ENCODE results near the gene COBL. TPM values are rescaled to one million over a fixed set of nuclear protein-coding genes. Genes with fewer than 3 reads are reported as not detected.

Gene COBL
- total and polyA plus RNA-seq, 9 of the 15 experiments (the other 6 are each of a cell fraction or from before 2014, with no cell fraction given): 0.01 to 2.4 (median 0.09) TPM; not detected in 3

DNA sequence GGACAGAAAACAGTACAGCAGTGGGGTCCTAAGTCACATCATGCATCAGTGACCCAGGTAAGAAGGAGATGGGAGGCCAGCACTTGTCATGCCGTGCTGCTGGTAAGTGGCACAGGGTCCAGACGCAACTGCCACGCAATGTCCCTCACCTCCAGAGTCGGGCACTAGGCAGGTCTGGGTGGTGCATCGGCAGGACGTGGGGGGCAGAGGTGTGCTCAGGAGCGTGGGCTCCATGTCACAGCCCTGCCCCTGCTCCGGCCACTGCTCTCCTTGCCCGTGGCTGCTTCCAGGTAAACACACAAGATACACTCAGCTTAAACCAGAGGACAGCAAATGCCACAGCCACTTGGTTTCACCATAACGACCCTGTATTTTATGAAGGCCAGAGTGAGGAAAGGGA, 47.3 kb downstream of the COBL start:
- no peak overlapping the region for H3K27ac ChIP-seq (ENCODE audit: extremely low read depth, low read depth, low read length)
- no peak overlapping the region for H3K4me3 ChIP-seq
- no peaks in the 10 kb centered on the region for H3K79me2 ChIP-seq (ENCODE audit: control insufficient read depth, insufficient read depth, low read length)
- FAIRE-seq (no peak), DNase-seq (ENCODE audit: extremely low read depth in 1 of 4, low spot score in 3 of 4) (no peak), ATAC-seq (no peak)
- H3K27me3 ChIP-seq (ENCODE audit: control insufficient read depth in 2 of 2, insufficient read depth in 2 of 2, low read length in 2 of 2): peaks cover 11 to 46% of the 10 kb centered on the region in 2 experiments
- H3K4me2 ChIP-seq (ENCODE audit: insufficient read depth, low read length): no peak overlapping the region
- no TSS peak for BruUV-seq (replicated peaks)
- POLR2A ChIA-PET: no interaction called here
- WGBS (ENCODE audit: insufficient coverage, low coverage, missing lambda C conversion rate): 8% methylated on average over 9 of the region's 10 CpGs
- H3K36me3 ChIP-seq (ENCODE audit: control insufficient read depth, insufficient read depth, low read length): no peaks in the 10 kb centered on the region
- H3K4me1 ChIP-seq (replicated peaks in 1 of 2; ENCODE audit: control insufficient read depth in 2 of 2, insufficient read depth in 2 of 2, low read length in 2 of 2): no peaks in the 10 kb centered on the region
- H2AFZ ChIP-seq (ENCODE audit: low read depth, low read length): no peak overlapping the region
- TF ChIP-seq ZSCAN29 (IDR thresholded peaks at IDR 0.05): no peak
- TF ChIP-seq, protein P1, sequence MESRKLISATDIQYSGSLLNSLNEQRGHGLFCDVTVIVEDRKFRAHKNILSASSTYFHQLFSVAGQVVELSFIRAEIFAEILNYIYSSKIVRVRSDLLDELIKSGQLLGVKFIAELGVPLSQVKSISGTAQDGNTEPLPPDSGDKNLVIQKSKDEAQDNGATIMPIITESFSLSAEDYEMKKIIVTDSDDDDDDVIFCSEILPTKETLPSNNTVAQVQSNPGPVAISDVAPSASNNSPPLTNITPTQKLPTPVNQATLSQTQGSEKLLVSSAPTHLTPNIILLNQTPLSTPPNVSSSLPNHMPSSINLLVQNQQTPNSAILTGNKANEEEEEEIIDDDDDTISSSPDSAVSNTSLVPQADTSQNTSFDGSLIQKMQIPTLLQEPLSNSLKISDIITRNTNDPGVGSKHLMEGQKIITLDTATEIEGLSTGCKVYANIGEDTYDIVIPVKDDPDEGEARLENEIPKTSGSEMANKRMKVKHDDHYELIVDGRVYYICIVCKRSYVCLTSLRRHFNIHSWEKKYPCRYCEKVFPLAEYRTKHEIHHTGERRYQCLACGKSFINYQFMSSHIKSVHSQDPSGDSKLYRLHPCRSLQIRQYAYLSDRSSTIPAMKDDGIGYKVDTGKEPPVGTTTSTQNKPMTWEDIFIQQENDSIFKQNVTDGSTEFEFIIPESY (CRISPR knock-in tag; IDR thresholded peaks at IDR 0.05): no peak
- no peak for TF ChIP-seq PTRF (tag; IDR thresholded peaks at IDR 0.05)
- TF ChIP-seq, protein P2, sequence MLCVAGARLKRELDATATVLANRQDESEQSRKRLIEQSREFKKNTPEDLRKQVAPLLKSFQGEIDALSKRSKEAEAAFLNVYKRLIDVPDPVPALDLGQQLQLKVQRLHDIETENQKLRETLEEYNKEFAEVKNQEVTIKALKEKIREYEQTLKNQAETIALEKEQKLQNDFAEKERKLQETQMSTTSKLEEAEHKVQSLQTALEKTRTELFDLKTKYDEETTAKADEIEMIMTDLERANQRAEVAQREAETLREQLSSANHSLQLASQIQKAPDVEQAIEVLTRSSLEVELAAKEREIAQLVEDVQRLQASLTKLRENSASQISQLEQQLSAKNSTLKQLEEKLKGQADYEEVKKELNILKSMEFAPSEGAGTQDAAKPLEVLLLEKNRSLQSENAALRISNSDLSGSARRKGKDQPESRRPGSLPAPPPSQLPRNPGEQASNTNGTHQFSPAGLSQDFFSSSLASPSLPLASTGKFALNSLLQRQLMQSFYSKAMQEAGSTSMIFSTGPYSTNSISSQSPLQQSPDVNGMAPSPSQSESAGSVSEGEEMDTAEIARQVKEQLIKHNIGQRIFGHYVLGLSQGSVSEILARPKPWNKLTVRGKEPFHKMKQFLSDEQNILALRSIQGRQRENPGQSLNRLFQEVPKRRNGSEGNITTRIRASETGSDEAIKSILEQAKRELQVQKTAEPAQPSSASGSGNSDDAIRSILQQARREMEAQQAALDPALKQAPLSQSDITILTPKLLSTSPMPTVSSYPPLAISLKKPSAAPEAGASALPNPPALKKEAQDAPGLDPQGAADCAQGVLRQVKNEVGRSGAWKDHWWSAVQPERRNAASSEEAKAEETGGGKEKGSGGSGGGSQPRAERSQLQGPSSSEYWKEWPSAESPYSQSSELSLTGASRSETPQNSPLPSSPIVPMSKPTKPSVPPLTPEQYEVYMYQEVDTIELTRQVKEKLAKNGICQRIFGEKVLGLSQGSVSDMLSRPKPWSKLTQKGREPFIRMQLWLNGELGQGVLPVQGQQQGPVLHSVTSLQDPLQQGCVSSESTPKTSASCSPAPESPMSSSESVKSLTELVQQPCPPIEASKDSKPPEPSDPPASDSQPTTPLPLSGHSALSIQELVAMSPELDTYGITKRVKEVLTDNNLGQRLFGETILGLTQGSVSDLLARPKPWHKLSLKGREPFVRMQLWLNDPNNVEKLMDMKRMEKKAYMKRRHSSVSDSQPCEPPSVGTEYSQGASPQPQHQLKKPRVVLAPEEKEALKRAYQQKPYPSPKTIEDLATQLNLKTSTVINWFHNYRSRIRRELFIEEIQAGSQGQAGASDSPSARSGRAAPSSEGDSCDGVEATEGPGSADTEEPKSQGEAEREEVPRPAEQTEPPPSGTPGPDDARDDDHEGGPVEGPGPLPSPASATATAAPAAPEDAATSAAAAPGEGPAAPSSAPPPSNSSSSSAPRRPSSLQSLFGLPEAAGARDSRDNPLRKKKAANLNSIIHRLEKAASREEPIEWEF (CRISPR knock-in tag; IDR thresholded peaks at IDR 0.05): no peak
- no peak for TF ChIP-seq E2F4 (CRISPR knock-in tag; IDR thresholded peaks at IDR 0.05; ENCODE audit: low read depth)
- TF ChIP-seq ZNF778 (CRISPR knock-in tag; IDR thresholded peaks at IDR 0.05): no peak
- TF ChIP-seq CAMTA2 (CRISPR knock-in tag; conservative IDR thresholded peaks at IDR 0.05): no peak
- TF ChIP-seq GATA2 (CRISPR knock-in tag; IDR thresholded peaks at IDR 0.05): no peak
- no peaks in the 10 kb centered on the region; the same call in 1 of the 2 replicates for H4K20me1 ChIP-seq (replicated peaks; ENCODE audit: control insufficient read depth, insufficient read depth, low read length)
- H3K9ac ChIP-seq (ENCODE audit: insufficient read depth in 1 of 2, low read depth in 2 of 2, low read length in 2 of 2): no peak overlapping the region; a peak in 1 of 4 replicates
- no peaks in the 10 kb centered on the region for H3K9me1 ChIP-seq (ENCODE audit: control insufficient read depth, insufficient read depth, low read length)
- intact Hi-C loops (cut with micrococcal nuclease) (no loop called here), in situ Hi-C loops (cut with MboI) (no loop called here)
- CTCF ChIA-PET (ENCODE audit: low intra/inter-chr PET ratio): no interaction called here
- H3K9me3 ChIP-seq (replicated peaks; ENCODE audit: control insufficient read depth, insufficient read depth, low read depth, low read length): no peaks in the 10 kb centered on the region
